ENCODE measurements around the gene CCR5.

Gene CCR5

GRCh38 chr3:46356909-46357308 is 13.8 kb upstream of the CCR5 start:
- H3K27ac ChIP-seq = no peak overlapping the region
- DNase-seq (ENCODE audit: low read depth, low spot score) = no peak

GRCh38 chr3:46358466-46358865 is 12.3 kb upstream of the CCR5 start:
- H3K27ac ChIP-seq = no peak overlapping the region
- DNase-seq (ENCODE audit: low read depth, low spot score) = no peak

DNA sequence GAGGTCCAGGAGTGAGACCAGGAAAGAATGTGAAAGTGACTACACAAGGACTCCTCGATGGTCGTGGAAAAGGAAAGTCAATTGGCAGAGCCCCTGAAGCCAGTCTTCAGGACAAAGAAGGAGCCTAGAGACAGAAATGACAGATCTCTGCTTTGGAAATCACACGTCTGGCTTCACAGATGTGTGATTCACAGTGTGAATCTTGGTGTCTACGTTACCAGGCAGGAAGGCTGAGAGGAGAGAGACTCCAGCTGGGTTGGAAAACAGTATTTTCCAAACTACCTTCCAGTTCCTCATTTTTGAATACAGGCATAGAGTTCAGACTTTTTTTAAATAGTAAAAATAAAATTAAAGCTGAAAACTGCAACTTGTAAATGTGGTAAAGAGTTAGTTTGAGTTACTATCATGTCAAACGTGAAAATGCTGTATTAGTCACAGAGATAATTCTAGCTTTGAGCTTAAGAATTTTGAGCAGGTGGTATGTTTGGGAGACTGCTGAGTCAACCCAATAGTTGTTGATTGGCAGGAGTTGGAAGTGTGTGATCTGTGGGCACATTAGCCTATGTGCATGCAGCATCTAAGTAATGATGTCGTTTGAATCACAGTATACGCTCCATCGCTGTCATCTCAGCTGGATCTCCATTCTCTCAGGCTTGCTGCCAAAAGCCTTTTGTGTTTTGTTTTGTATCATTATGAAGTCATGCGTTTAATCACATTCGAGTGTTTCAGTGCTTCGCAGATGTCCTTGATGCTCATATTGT is 10.8 kb upstream of the CCR5 start:
- H3K27ac ChIP-seq = no peak overlapping the region
- DNase-seq (ENCODE audit: low read depth, low spot score) = no peak

- no peak for DNase-seq (ENCODE audit: low read depth, low spot score)
- H3K27ac ChIP-seq = no peak overlapping the region
Observed at GRCh38 chr3:46360907-46361306, 9.8 kb upstream of the CCR5 start.

DNA sequence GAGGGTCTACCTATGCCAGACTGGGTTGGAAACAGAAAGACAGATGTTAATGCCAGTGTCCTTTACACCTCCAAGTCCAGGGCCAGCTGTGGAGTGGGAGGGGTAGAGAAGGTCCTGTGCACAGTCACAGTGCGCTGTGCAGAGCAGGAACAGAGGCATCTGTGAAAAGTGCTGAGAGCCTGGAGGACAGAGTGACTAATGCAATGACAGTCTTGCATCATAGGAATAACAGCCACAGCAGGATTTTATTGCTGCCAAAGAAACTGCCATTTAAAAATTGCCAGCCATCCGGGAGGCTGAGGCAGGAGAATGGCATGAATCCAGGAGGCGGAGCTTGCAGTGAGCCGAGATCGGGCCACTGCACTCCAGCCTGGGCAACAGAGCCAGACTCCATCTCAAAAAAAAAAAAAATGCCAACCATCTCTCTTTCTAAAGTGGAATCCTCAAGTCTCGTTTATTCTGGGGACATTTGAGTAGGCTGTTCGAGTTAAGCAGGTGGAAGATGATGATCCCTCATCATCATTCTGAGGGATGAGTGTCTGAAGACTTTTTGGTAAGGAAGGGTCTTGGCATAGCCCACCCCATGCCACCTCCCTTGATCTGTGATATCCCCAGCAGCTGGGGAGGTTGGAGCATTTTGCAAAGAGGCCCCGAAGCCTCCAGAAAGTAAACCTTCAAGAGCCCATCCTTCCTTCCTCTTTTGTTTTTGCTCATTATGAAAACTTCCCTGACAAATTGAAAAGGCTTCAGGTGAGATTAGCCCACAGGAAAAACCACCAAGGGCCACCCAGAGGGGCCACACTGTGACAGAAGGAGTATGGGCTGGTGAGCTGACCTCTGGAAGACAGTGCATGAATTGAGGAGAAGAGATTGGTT is 9.1 kb upstream of the CCR5 start:
- DNase-seq (ENCODE audit: low read depth, low spot score) = no peak
- H3K27ac ChIP-seq = no peak overlapping the region

DNA sequence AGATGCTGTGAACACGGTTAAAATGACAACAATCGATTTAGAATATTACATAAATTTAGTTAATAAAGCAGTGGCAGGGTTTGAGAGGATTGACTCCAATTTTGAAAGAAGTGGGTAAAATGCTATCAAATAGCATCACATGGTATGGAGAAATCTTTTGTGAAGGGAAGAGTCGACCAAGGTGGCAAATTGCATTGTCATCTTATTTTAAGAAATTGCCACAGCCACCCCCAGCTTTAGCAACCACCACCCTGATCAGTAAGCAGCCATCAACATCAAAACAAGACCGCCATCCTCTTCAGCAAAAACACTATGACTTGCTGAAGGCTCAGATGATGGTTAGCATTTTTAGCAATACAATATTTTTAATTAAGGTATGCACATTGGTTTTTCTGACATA is 5.7 kb upstream of the CCR5 start:
- no peak overlapping the region for H3K27ac ChIP-seq
- no peak for DNase-seq (ENCODE audit: low read depth, low spot score)

DNA sequence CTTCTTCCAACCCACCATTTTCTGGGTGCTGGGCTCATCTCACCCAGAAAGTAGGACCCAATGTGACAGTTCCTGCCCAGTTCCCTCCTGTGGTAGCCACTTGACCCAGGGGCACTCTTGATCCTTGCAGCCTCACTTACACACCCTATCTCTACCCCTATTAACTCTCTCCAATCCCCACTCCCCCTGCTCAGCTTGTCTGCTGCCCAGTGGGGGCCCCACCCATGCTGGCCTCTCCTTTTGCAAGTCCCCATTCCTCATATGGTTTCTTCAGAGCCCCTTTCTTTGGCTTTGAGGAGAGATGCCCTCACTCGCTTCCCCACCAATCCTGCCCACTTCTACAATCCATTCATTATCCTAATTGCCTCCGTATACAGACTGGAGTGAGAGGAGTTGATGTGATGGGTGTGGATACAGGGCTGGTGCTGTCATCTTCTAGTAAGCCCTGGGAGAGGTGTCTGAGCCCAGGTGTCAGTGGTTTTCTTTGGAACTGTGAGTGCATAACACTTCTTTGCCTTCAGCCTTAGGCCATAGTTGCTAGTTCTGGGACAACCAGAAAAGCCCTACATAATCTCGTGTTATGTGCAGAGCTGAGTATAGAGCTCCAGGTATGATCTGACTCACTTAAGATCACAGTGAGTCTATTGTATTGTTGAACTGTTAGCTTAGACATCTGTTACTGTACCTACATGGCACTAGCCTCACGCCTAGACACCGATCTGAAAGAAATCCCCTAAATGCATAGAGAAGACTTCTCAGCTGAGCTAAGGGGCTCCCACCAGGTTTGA is 4.8 kb upstream of the CCR5 start:
- DNase-seq (ENCODE audit: low read depth, low spot score) = no peak
- no peak overlapping the region for H3K27ac ChIP-seq

DNA sequence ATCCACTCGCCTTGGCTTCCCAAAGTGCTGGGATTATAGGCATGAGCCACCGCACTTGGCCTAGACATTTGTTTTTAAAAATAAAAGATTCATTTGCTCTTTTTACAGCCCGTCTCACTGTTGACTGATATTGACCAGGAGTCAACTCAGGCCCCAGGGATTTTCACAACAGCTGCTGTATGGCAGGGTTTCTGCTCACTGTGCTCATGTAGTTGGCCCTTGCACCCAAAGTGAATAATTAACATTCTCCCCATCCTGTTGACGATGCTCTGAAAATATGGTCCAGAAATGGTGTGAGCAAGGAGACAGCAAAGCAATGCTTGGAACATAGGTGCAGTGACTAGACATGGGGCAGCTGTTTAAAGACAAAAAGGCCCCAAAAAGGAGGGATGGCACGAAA is 2.9 kb upstream of the CCR5 start:
- DNase-seq (ENCODE audit: low read depth, low spot score) = no peak
- H3K27ac ChIP-seq = no peak overlapping the region

DNA sequence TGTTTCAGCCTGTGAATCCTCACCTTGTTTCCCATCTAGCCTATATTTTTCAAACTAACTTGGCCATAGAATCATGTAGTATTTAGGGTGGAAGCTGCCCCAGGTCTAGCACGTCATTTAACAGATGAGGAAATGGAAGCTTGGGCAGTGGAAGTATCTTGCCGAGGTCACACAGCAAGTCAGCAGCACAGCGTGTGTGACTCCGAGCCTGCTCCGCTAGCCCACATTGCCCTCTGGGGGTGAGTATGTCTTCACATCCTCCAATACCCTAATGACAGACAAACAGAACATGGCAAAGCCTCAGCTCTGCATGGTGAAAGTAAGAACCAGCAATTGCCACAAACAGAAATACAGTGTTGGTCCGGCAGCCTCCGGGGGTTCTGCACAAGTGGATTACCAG is 2.2 kb upstream of the CCR5 start:
- no peak for DNase-seq (ENCODE audit: low read depth, low spot score)
- no peak overlapping the region for H3K27ac ChIP-seq

DNA sequence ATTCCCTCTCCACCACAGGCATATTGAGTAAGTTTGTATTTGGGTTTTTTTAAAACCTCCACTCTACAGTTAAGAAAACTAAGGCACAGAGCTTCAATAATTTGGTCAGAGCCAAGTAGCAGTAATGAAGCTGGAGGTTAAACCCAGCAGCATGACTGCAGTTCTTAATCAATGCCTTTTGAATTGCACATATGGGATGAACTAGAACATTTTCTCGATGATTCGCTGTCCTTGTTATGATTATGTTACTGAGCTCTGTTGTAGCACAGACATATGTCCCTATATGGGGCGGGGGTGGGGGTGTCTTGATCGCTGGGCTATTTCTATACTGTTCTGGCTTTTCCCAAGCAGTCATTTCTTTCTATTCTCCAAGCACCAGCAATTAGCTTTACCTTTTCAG is 1.6 kb upstream of the CCR5 start:
- no peak for DNase-seq (ENCODE audit: low read depth, low spot score)
- no peak overlapping the region for H3K27ac ChIP-seq

DNA sequence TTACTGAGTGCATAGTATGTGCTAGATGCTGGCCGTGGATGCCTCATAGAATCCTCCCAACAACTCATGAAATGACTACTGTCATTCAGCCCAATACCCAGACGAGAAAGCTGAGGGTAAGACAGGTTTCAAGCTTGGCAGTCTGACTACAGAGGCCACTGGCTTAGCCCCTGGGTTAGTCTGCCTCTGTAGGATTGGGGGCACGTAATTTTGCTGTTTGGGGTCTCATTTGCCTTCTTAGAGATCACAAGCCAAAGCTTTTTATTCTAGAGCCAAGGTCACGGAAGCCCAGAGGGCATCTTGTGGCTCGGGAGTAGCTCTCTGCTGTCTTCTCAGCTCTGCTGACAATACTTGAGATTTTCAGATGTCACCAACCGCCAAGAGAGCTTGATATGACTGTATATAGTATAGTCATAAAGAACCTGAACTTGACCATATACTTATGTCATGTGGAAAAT is 1.0 kb upstream of the CCR5 start:
- DNase-seq (ENCODE audit: low read depth, low spot score) = no peak

DNA sequence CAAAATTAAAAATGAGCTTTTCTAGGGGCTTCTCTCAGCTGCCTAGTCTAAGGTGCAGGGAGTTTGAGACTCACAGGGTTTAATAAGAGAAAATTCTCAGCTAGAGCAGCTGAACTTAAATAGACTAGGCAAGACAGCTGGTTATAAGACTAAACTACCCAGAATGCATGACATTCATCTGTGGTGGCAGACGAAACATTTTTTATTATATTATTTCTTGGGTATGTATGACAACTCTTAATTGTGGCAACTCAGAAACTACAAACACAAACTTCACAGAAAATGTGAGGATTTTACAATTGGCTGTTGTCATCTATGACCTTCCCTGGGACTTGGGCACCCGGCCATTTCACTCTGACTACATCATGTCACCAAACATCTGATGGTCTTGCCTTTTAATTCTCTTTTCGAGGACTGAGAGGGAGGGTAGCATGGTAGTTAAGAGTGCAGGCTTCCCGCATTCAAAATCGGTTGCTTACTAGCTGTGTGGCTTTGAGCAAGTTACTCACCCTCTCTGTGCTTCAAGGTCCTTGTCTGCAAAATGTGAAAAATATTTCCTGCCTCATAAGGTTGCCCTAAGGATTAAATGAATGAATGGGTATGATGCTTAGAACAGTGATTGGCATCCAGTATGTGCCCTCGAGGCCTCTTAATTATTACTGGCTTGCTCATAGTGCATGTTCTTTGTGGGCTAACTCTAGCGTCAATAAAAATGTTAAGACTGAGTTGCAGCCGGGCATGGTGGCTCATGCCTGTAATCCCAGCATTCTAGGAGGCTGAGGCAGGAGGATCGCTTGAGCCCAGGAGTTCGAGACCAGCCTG is 984 bp downstream of the CCR5 start:
- no peak for DNase-seq (ENCODE audit: low read depth, low spot score)
- no peak overlapping the region for H3K27ac ChIP-seq

More for the DNA sequence above, 1.0 kb upstream of the CCR5 start:
- H3K27ac ChIP-seq = no peak overlapping the region

DNA sequence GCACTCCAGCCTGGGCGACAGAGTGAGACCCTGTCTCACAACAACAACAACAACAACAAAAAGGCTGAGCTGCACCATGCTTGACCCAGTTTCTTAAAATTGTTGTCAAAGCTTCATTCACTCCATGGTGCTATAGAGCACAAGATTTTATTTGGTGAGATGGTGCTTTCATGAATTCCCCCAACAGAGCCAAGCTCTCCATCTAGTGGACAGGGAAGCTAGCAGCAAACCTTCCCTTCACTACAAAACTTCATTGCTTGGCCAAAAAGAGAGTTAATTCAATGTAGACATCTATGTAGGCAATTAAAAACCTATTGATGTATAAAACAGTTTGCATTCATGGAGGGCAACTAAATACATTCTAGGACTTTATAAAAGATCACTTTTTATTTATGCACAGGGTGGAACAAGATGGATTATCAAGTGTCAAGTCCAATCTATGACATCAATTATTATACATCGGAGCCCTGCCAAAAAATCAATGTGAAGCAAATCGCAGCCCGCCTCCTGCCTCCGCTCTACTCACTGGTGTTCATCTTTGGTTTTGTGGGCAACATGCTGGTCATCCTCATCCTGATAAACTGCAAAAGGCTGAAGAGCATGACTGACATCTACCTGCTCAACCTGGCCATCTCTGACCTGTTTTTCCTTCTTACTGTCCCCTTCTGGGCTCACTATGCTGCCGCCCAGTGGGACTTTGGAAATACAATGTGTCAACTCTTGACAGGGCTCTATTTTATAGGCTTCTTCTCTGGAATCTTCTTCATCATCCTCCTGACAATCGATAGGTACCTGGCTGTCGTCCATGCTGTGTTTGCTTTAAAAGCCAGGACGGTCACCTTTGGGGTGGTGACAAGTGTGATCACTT is 2.0 kb downstream of the CCR5 start:
- DNase-seq (ENCODE audit: low read depth, low spot score) = no peak
- no peak overlapping the region for H3K27ac ChIP-seq

- H3K27ac ChIP-seq = no peak overlapping the region
- no peak for DNase-seq (ENCODE audit: low read depth, low spot score)
Observed at GRCh38 chr3:46374755-46375154, 4.0 kb downstream of the CCR5 start.

GRCh38 chr3:46375218-46375617 is 4.5 kb downstream of the CCR5 start:
- no peak overlapping the region for H3K27ac ChIP-seq

DNA sequence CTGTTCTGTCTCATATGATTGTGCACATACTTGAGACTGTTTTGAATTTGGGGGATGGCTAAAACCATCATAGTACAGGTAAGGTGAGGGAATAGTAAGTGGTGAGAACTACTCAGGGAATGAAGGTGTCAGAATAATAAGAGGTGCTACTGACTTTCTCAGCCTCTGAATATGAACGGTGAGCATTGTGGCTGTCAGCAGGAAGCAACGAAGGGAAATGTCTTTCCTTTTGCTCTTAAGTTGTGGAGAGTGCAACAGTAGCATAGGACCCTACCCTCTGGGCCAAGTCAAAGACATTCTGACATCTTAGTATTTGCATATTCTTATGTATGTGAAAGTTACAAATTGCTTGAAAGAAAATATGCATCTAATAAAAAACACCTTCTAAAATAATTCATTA is 5.1 kb downstream of the CCR5 start:
- H3K27ac ChIP-seq = no peak overlapping the region
- no peak for DNase-seq (ENCODE audit: low read depth, low spot score)

More at GRCh38 chr3:46375218-46375617, 4.5 kb downstream of the CCR5 start:
- DNase-seq (ENCODE audit: low read depth, low spot score) = no peak

GRCh38 chr3:46378426-46378942 is 7.7 kb downstream of the CCR5 start:
- no peak for DNase-seq (ENCODE audit: low read depth, low spot score)
- H3K27ac ChIP-seq = no peak overlapping the region

DNA sequence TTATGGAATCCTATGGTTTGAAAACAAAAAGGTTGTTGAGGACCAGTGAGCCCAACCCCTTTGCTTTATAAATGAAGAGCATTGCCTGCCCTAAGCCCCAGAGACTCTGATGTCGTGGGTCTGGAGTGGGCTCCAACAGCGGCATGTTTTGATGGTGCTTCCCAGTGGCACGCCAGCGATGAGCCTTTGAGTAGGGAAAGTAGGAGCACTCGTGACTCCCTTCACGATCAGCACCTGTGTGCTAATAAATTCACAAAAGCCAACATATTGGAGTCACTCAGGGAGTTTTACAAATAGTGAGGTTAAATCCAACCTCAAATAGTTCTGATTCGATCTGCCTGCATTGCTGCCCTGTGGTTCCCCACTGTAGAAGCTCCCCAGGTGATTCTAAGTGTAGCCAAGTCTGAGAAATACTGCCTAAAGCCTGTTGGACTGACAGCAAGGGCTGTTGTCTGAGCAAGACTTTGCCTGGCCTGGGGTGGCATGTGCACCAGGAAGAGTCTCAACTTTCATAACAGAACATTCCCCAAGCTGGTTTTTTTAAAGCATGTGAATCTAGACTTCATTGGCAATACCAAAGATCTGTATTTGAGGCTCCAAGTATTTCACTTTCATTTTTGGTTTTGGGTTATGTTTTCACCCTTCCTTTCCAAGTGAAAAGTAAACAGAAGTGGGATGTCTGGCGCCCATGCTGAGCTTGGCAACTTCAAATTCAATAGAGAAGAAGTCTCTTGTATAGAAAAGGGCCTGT is 9.9 kb downstream of the CCR5 start:
- H3K27ac ChIP-seq = peak overlapping the region; percentile 6
- DNase-seq (ENCODE audit: low read depth, low spot score) = no peak
